BLaER1 (cell line): ENCODE data around the gene CAMK2G.
A peak's percentile ranks its signal among the peaks of the same experiment; 100 is the strongest.

Experiments
- H3K27ac ChIP-seq: shearing (Covaris generic); formaldehyde crosslinking; 2 replicates; pipeline ENCODE4 v1.8.1; 2022
- H3K27me3 ChIP-seq: shearing (Covaris generic); formaldehyde crosslinking; 2 replicates; pipeline ENCODE4 v1.8.1; 2022
- H3K36me3 ChIP-seq: shearing (Covaris generic); formaldehyde crosslinking; 2 replicates; pipeline ENCODE4 v1.8.1; 2022
- H3K4me1 ChIP-seq: shearing (Covaris generic); formaldehyde crosslinking; 2 replicates; pipeline ENCODE4 v1.8.1; 2022
- H3K4me2 ChIP-seq: shearing (Covaris generic); formaldehyde crosslinking; 2 replicates; pipeline ENCODE4 v1.8.1; 2022
- H3K4me3 ChIP-seq: shearing (Covaris generic); formaldehyde crosslinking; 2 replicates; pipeline ENCODE4 v1.8.1; 2022
- H3K9ac ChIP-seq: shearing (Covaris generic); formaldehyde crosslinking; 2 replicates; pipeline ENCODE4 v1.8.1; 2022
- H3K9me3 ChIP-seq: shearing (Covaris generic); formaldehyde crosslinking; 2 replicates; pipeline ENCODE4 v1.8.1; 2022
- H4K20me1 ChIP-seq: shearing (Covaris generic); formaldehyde crosslinking; 2 replicates; pipeline ENCODE4 v1.8.1; 2022
- Cebpa-rat ChIP-seq: shearing (Covaris generic); IDR thresholded peaks from 2 replicates; pipeline ENCODE4 v1.8.1; 2022

CAMK2G gene

GRCh38 chr10:73865459-73866442, 8.6 kb downstream of the CAMK2G start:
- peak overlapping the region; percentile 67 for H3K9ac ChIP-seq
- peak overlapping the region; percentile 83 for H3K4me2 ChIP-seq
- H4K20me1 ChIP-seq: no peaks in the 10 kb centered on the region
- H3K27ac ChIP-seq: peak overlapping the region; percentile 87
- no peaks in the 10 kb centered on the region for H3K9me3 ChIP-seq
- H3K4me3 ChIP-seq: peak overlapping the region; percentile 34; the same call in 1 of the 2 replicates
- no peaks in the 10 kb centered on the region for H3K27me3 ChIP-seq
- no peak for TF ChIP-seq Cebpa-rat
- H3K36me3 ChIP-seq: peaks cover 75% of the 10 kb centered on the region
- H3K4me1 ChIP-seq: peaks cover 49% of the 10 kb centered on the region

- no peak for TF ChIP-seq Cebpa-rat
- H3K4me3 ChIP-seq: peak overlapping the region; percentile 34; the same call in 1 of the 2 replicates
- peaks cover 49% of the 10 kb centered on the region for H3K4me1 ChIP-seq
- peak overlapping the region; percentile 83 for H3K4me2 ChIP-seq
- H4K20me1 ChIP-seq: no peaks in the 10 kb centered on the region
- peaks cover 75% of the 10 kb centered on the region for H3K36me3 ChIP-seq
- peak overlapping the region; percentile 78 for H3K27ac ChIP-seq
- no peaks in the 10 kb centered on the region for H3K9me3 ChIP-seq
- no peaks in the 10 kb centered on the region for H3K27me3 ChIP-seq
- peak overlapping the region; percentile 32; the same call in 1 of the 2 replicates for H3K9ac ChIP-seq
Measured at GRCh38 chr10:73865107-73865458, 9.3 kb downstream of the CAMK2G start.

- Histone ChIP-seq H3K4me1 (peaks cover 46% of the 10 kb centered on the region), H3K9me3 (no peaks in the 10 kb centered on the region), H3K27me3 (no peaks in the 10 kb centered on the region), H3K36me3 (peaks cover 76% of the 10 kb centered on the region), H3K4me2 (no peak overlapping the region), H3K9ac (no peak overlapping the region), H3K4me3 (no peak overlapping the region), H4K20me1 (no peaks in the 10 kb centered on the region), H3K27ac (peak overlapping the region; percentile 78; the same call in 1 of the 2 replicates)
- TF ChIP-seq Cebpa-rat: no peak
Measured at GRCh38 chr10:73864229-73864628, 10.1 kb downstream of the CAMK2G start.

GRCh38 chr10:73863039-73863817, 11.1 kb downstream of the CAMK2G start:
- H3K9ac ChIP-seq: no peak overlapping the region; the same call in 1 of the 2 replicates
- TF ChIP-seq Cebpa-rat: no peak
- H3K9me3 ChIP-seq: no peaks in the 10 kb centered on the region
- no peak overlapping the region for H3K4me3 ChIP-seq
- H3K4me2 ChIP-seq: no peak overlapping the region
- H3K4me1 ChIP-seq: peaks cover 36% of the 10 kb centered on the region
- peak overlapping the region; percentile 32; the same call in 1 of the 2 replicates for H3K27ac ChIP-seq
- peaks cover 76% of the 10 kb centered on the region for H3K36me3 ChIP-seq
- no peaks in the 10 kb centered on the region for H3K27me3 ChIP-seq
- peaks cover 3% of the 10 kb centered on the region; the same call in 1 of the 2 replicates for H4K20me1 ChIP-seq

GRCh38 chr10:73862011-73862410, 12.3 kb downstream of the CAMK2G start:
- H3K4me2 ChIP-seq: no peak overlapping the region
- peaks cover 33% of the 10 kb centered on the region for H3K4me1 ChIP-seq
- no peak overlapping the region for H3K27ac ChIP-seq
- H3K9ac ChIP-seq: no peak overlapping the region
- H4K20me1 ChIP-seq: peaks cover 15% of the 10 kb centered on the region
- TF ChIP-seq Cebpa-rat: no peak
- no peaks in the 10 kb centered on the region for H3K9me3 ChIP-seq
- H3K36me3 ChIP-seq: peaks cover 76% of the 10 kb centered on the region
- H3K4me3 ChIP-seq: no peak overlapping the region
- no peaks in the 10 kb centered on the region for H3K27me3 ChIP-seq

GRCh38 chr10:73859784-73860491, 14.4 kb downstream of the CAMK2G start:
- H4K20me1 ChIP-seq: peaks cover 25% of the 10 kb centered on the region
- H3K27ac ChIP-seq: 0 out of 2 replicates have a peak overlapping the region, but pooled peaks have one; percentile 30
- H3K27me3 ChIP-seq: no peaks in the 10 kb centered on the region
- TF ChIP-seq Cebpa-rat: no peak
- H3K4me2 ChIP-seq: no peak overlapping the region
- H3K4me1 ChIP-seq: peaks cover 16% of the 10 kb centered on the region
- H3K9ac ChIP-seq: no peak overlapping the region
- no peaks in the 10 kb centered on the region for H3K9me3 ChIP-seq
- no peak overlapping the region for H3K4me3 ChIP-seq
- H3K36me3 ChIP-seq: peaks cover 90% of the 10 kb centered on the region

- H3K4me2 ChIP-seq: no peak overlapping the region
- H4K20me1 ChIP-seq: peaks cover 25% of the 10 kb centered on the region
Measured at GRCh38 chr10:73859428-73859783, 14.9 kb downstream of the CAMK2G start.

GRCh38 chr10:73858750-73859427, 15.5 kb downstream of the CAMK2G start:
- Histone ChIP-seq H3K9ac (no peak overlapping the region), H3K36me3 (peaks cover 92% of the 10 kb centered on the region), H3K27me3 (no peaks in the 10 kb centered on the region), H3K4me1 (peaks cover 13% of the 10 kb centered on the region), H3K4me3 (no peak overlapping the region), H4K20me1 (peaks cover 25% of the 10 kb centered on the region), H3K4me2 (no peak overlapping the region), H3K9me3 (no peaks in the 10 kb centered on the region), H3K27ac (no peak overlapping the region)
- TF ChIP-seq Cebpa-rat: no peak

More at GRCh38 chr10:73859428-73859783, 14.9 kb downstream of the CAMK2G start:
- H3K9ac ChIP-seq: no peak overlapping the region
- peaks cover 92% of the 10 kb centered on the region for H3K36me3 ChIP-seq
- no peak for TF ChIP-seq Cebpa-rat
- 0 out of 2 replicates have a peak overlapping the region, but pooled peaks have one; percentile 30 for H3K27ac ChIP-seq
- H3K4me3 ChIP-seq: no peak overlapping the region
- peaks cover 13% of the 10 kb centered on the region for H3K4me1 ChIP-seq
- no peaks in the 10 kb centered on the region for H3K27me3 ChIP-seq
- H3K9me3 ChIP-seq: no peaks in the 10 kb centered on the region
